GM12872 (cell line): Measurements from ENCODE around the gene PITPNC1.

ENCODE experiments used
- TF ChIP-seq, protein P1 (sequence below): IDR thresholded peaks from 3 replicates; pipeline ENCODE4 v1.5.1; 2011; ENCODE audit warnings: low read depth, mild to moderate bottlenecking, low read length, moderate library complexity; ENCODE audit not compliant: insufficient read depth

PITPNC1 gene

DNA sequence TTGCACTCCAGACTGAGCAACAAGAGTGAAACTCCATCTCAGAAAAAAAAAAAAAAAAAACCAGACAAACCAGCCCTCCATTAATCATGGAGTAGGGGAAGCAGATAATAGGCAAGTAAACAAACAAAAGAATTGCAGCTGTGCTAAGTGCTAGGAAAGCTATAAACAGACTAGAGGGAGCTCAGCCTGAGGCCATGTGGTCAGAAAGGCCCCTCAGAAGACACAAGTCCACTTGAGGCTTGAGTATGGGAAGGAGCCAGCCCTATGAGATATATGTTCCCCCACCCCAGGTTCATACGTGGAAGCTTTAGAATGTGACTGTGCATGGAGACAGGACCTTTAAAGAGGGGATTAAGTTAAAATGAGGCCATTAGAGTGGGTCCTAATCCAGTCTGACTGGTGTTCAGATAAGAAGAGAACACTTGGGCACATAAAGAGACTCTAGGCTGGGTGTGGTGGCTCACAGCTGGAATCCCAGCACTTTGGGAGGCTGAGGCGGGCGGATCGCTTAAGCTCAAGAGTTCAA lies 208.1 kb downstream of the PITPNC1 start:
- TF ChIP-seq, protein P1, sequence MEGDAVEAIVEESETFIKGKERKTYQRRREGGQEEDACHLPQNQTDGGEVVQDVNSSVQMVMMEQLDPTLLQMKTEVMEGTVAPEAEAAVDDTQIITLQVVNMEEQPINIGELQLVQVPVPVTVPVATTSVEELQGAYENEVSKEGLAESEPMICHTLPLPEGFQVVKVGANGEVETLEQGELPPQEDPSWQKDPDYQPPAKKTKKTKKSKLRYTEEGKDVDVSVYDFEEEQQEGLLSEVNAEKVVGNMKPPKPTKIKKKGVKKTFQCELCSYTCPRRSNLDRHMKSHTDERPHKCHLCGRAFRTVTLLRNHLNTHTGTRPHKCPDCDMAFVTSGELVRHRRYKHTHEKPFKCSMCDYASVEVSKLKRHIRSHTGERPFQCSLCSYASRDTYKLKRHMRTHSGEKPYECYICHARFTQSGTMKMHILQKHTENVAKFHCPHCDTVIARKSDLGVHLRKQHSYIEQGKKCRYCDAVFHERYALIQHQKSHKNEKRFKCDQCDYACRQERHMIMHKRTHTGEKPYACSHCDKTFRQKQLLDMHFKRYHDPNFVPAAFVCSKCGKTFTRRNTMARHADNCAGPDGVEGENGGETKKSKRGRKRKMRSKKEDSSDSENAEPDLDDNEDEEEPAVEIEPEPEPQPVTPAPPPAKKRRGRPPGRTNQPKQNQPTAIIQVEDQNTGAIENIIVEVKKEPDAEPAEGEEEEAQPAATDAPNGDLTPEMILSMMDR = no peak

DNA sequence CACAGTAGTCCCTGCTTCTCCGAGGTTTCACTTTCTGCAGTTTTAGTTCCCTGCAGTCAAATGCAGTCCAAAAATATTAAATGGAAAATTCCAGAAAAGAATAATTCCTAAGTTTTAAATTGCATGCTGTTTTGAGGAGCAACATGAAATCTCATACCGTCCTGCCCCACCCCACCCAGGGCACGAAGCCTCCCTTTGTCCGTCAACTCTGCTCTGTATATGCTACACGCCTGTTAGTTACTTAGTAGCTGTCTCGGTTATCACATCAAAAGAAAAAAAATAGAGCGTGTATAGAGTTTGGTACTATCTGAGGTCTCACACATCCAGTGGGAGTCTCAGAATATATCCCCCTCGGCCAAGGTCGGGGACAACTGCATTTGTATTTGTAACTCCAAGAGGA lies 211.2 kb downstream of the PITPNC1 start:
- TF ChIP-seq, protein P1 = no peak

DNA sequence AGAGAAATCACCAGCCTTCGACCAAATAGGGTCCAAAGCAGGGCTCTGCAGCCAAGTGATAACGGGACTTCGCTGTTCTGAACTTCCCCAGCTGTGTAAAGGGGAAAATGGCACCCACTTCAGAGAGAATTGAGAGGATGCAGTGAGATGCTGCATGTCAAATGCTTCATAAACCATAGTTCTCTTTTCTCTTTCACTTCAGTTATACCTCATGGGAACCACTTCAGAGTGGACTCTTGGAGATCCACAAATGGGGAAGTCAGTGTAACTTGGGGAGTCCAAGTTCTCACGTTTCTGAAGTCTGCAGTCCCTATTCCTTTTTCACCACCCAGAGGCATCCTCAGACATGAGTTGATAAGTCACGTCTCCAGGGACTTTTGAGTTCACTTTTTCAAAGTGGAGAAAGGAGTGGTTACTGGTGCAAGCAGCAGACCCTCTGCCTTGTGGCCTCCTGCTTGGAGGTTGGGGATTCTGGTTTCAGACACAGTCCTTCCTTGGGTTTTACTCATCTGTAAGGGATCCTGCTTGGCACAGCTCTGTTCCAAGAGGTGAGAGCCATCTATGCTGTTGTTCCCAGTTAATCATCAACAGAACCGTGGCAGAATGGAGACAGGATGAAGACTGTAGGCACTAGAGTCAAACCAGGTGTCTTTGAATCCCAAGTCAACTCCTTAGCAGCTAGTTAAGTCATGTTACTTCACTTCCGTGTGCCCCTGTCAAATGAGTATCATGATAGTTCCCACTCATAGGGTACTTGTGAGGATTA lies 217.2 kb downstream of the PITPNC1 start:
- TF ChIP-seq, protein P1 = no peak

DNA sequence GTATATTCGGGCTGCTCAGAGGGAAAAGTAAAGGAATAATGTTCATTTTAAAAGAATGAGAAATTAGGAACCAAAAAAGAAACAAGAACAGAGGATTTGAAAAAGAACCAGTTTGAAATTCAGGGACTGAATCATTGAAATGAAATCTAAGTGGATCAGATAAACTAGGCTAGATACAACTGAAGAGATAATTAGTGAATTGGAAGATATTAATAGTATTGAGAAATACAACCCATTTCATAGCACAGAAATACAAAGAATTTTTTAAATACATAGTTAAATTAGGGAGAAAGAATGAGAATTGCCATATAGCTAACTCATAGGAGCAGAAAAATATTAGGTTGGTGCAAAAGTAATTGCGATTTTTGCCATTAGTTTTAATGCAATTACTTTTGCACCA lies 223.3 kb downstream of the PITPNC1 start:
- TF ChIP-seq, protein P1 = no peak

DNA sequence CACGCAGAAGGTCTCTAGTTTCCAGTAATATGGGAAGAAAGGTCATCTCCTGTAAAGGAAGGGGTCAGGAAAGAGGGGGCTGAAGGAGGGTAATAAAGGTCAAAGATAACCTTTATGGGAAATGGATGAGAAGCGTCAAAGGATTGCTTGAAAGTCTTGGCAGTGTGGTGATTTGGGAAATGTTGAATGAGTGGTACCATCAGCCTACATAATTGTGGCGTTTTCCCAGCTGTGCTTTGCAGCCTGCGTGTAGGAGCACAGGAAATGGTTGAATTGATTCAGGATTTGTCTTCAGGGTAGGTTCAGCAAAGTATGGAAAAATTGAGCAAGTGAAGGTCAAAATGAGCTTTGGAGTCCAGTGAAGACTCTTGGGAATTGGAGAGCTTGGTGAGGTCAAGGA lies 224.8 kb downstream of the PITPNC1 start:
- TF ChIP-seq, protein P1 = no peak

DNA sequence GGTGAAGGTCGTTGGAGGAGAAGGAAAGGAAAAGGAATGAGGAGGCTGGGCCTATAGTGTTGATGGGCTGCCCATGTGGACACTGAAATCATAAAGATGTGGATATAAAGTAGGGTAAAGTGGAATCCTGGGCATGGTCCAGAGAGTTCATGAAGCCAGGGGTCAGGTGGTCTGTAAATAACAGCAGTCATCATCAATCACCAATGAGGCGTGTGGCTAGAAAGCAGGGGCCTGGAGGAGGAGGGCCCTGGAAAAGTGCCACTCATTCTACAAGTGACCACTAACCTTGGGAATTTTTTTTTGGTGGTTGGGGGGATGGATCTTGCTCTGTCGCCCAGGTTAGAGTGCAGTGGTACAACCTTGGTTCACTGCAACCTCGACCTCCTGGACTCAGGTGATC lies 225.4 kb downstream of the PITPNC1 start:
- TF ChIP-seq, protein P1 = no peak

DNA sequence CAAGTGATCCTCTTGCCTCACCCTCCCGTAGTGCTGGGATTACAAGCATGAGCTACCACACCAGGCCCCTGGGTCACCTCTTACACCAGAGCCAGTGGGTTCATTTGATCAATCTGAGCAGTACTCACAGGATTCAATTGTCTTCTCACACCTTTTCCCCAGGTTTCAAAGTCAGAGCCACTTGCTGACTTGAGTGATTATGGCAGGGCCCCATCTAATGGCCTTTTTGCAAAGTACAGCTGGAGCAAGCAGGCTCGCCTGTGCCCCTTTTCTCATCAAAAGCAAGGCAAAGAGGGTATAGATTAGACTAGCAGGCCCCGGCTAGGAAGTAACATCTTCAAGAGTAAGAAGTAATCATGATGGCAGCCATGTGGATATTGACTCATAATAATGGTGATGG lies 225.9 kb downstream of the PITPNC1 start:
- TF ChIP-seq, protein P1 = peak; percentile 77
